Left ventricle myocardium inferior (tissue), 1 donor: ENCODE measurements around the gene CACNA1G. TPM values are rescaled to one million over a fixed set of nuclear protein-coding genes. Genes with fewer than 3 reads are reported as not detected.

ENCODE experiments used
- DNase-seq: peaks from one replicate; pipeline ENCODE4 v3.0.0-alpha.2; 2020
- H3K27ac ChIP-seq: fragments of 200-600 bp; replicated peaks from 2 replicates; pipeline ENCODE4 v1.8.0; 2021
- H3K27me3 ChIP-seq: fragments of 200-600 bp; 2 replicates; pipeline ENCODE4 v1.8.0; 2021; ENCODE audit warnings: low read depth
- H3K36me3 ChIP-seq: fragments of 200-600 bp; 2 replicates; pipeline ENCODE4 v1.8.0; 2021
- H3K4me1 ChIP-seq: fragments of 200-600 bp; 2 replicates; pipeline ENCODE4 v1.8.0; 2021
- H3K4me3 ChIP-seq: fragments of 200-600 bp; 2 replicates; pipeline ENCODE4 v1.8.0; 2021; ENCODE audit warnings: mild to moderate bottlenecking, moderate library complexity
- H3K9me3 ChIP-seq: fragments of 200-600 bp; replicated peaks from 2 replicates; pipeline ENCODE4 v1.8.0; 2021
- CTCF ChIP-seq: fragments of 200-600 bp; IDR thresholded peaks from 2 replicates; pipeline ENCODE4 v1.8.0; 2021; ENCODE audit warnings: antibody characterized with exemption, mild to moderate bottlenecking, borderline replicate concordance
- intact Hi-C: fragments of 100-400 bp; cut with micrococcal nuclease; formaldehyde crosslinking; loops from one replicate; pipeline ENCODE4 v1.11.0; 2022
- total RNA-seq: library from RNA; stranded (reverse); fragmentation: NEBNext Ultra II Directional; extraction: Animal tissue kit (Norgen Biotek cat#: 25700); gene quantifications from one replicate; pipeline ENCODE4 v1.2.1, GENCODE V29; 2021
- donor health status: DM: no; HTN: yes; CAD: no; lungs with severe emphysema.

Gene CACNA1G
- total RNA-seq, 1 donor from 2014 or later, result 0.58 TPM

DNA sequence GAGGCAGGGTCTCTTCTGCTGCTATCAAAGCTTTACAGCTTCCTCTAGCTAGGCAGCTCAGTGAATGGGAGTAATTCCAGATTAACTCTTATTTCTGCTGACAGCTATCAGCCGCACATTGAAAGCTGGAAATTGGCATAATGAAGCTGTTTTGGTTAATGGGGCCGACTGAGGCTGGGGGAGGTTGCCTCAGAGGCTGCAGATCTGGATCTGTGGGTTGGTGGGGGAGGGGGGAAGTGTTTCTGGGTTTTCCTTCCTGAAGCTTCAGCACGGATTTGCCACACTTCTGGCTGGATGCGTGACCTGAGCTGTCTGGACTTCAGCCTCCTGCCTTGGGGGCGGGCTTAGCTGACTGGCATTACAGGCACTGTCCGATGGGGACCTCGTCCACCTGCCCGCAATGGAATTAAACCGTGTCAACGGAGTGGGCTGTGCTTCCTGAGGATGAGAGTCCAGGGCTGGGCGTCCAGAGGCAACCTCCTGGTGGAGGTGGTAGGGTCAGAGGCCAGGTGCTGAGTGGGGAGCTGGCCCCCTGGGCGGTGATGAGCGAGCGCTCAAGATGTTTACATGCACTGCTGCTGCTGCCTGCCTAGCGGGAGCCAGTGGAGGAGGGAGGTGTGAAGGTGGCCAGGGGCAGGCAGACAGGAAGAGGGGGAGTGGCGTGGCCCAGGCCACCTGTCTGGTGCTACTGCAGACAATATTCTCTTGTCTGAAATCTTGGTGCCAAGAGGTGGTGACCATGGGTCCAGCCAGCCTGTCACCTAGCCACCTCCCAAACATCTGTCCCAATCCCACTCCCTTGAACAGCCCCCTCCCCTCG lies 67.5 kb downstream of the CACNA1G start:
- intact Hi-C loops, result loop anchor here (5.0 kb wide), 1 partner anchor 76 kb away; no protein-coding TSS in a partner anchor
- H3K27me3 ChIP-seq, result peaks cover 90% of the 10 kb centered on the region
- no peak for DNase-seq
- H3K27ac ChIP-seq, result no peak overlapping the region
- no peaks in the 10 kb centered on the region for H3K9me3 ChIP-seq
- H3K4me1 ChIP-seq, result peaks cover 7% of the 10 kb centered on the region
- no peak for TF ChIP-seq CTCF
- no peaks in the 10 kb centered on the region for H3K36me3 ChIP-seq
- no peak overlapping the region for H3K4me3 ChIP-seq

- TF ChIP-seq CTCF, result no peak
- no peak for DNase-seq
- H3K36me3 ChIP-seq, result no peaks in the 10 kb centered on the region
- peaks cover 91% of the 10 kb centered on the region for H3K27me3 ChIP-seq
- H3K27ac ChIP-seq, result no peak overlapping the region
- H3K4me1 ChIP-seq, result peaks cover 13% of the 10 kb centered on the region
- no peak overlapping the region for H3K4me3 ChIP-seq
- intact Hi-C loops, result loop anchor here (5.0 kb wide), 2 partner anchors 52 to 78 kb away; no protein-coding TSS in a partner anchor
- H3K9me3 ChIP-seq, result no peaks in the 10 kb centered on the region
These were observed 69.4 kb downstream of the CACNA1G start for GRCh38 chr17:50629902-50630301.

GRCh38 chr17:50630524-50631194 lies 70.1 kb downstream of the CACNA1G start:
- Histone ChIP-seq H3K27ac (no peak overlapping the region), H3K4me3 (no peak overlapping the region), H3K9me3 (no peaks in the 10 kb centered on the region), H3K27me3 (peaks cover 98% of the 10 kb centered on the region), H3K36me3 (no peaks in the 10 kb centered on the region), H3K4me1 (peaks cover 17% of the 10 kb centered on the region)
- no peak for DNase-seq
- peak; percentile 75 for TF ChIP-seq CTCF
- intact Hi-C loops, result loop anchor here (5.0 kb wide), 1 partner anchor 52 kb away; no protein-coding TSS in a partner anchor

DNA sequence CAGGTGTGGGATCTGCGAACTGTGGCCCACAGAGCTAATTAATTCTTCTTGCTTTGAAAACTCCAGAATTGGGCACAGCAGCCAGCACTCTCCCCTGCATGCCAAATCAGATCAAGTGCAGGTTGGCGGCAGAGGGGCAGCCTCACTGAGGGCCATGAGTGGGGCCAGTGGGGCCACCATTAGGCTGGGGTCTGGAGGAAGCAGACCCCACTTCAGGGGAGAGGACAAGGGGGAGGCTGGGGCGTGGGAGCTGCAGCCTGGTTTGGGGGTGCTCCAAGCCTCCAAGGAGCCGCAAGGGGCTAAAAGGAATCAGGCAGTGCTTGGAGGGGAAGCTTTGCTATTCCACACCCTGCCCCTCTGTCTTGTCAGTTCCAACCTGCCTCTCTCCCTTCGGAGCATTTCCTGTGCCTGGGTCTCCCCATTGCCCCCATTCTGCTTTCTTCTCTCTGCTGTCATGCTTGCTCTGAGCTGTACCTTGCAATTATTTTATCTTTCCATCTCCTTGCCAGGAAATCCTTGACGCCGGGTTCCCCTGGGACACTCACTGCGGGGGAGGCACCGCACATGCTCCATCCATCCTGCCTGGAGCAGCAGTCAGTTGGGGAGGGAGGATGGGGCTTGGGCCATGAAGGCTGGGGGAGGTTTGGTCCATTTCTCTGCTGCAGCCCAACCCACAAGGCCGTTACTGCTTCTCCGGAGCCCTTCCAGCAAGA lies 70.8 kb downstream of the CACNA1G start:
- H3K4me1 ChIP-seq, result peaks cover 10% of the 10 kb centered on the region
- peaks cover 98% of the 10 kb centered on the region for H3K27me3 ChIP-seq
- H3K9me3 ChIP-seq, result no peaks in the 10 kb centered on the region
- intact Hi-C loops, result loop anchor here (5.0 kb wide), 1 partner anchor 51 kb away; no protein-coding TSS in a partner anchor
- DNase-seq, result no peak
- no peak overlapping the region for H3K4me3 ChIP-seq
- H3K36me3 ChIP-seq, result no peaks in the 10 kb centered on the region
- TF ChIP-seq CTCF, result no peak
- H3K27ac ChIP-seq, result no peak overlapping the region

GRCh38 chr17:50631908-50632571 lies 71.5 kb downstream of the CACNA1G start:
- peaks cover 98% of the 10 kb centered on the region for H3K27me3 ChIP-seq
- no peak overlapping the region for H3K4me3 ChIP-seq
- no peaks in the 10 kb centered on the region for H3K36me3 ChIP-seq
- no peaks in the 10 kb centered on the region for H3K9me3 ChIP-seq
- no peak overlapping the region for H3K27ac ChIP-seq
- peaks cover 10% of the 10 kb centered on the region for H3K4me1 ChIP-seq
- no peak for TF ChIP-seq CTCF
- no peak for DNase-seq
- intact Hi-C loops, result loop anchor here (5.0 kb wide), 1 partner anchor 50 kb away; no protein-coding TSS in a partner anchor
